Stomach (tissue), 4 donors: ENCODE results near the gene LTBP3.

Source experiments
- POLR2A ChIP-seq, 4 donors: fragments of 450-650 bp; IDR thresholded peaks; one replicate each; pipeline ENCODE4 v1.6.1; 2016; ENCODE audit warnings: antibody characterized with exemption in 4 of 4, control low read depth in 2 of 4, mild to moderate bottlenecking in 1 of 4, moderate library complexity in 1 of 4
- POLR2AphosphoS5 ChIP-seq, 3 donors: sonication (generic); formaldehyde crosslinking; IDR thresholded peaks; one replicate each; pipeline ENCODE4 v1.6.1; 2016; ENCODE audit warnings: antibody characterized with exemption in 3 of 3
- TF ChIP-seq, protein P1 (sequence below), 7 experiments: fragments of 450-650 bp in 4 of 7; fragments of 200-600 bp in 3 of 7; sonication (generic) in 3 of 7; IDR thresholded peaks; one replicate each; pipeline ENCODE4 v1.5.1; 2016 to 2019; ENCODE audit warnings: antibody characterized with exemption in 7 of 7, control low read depth in 2 of 7, mild to moderate bottlenecking in 1 of 7

DNA sequence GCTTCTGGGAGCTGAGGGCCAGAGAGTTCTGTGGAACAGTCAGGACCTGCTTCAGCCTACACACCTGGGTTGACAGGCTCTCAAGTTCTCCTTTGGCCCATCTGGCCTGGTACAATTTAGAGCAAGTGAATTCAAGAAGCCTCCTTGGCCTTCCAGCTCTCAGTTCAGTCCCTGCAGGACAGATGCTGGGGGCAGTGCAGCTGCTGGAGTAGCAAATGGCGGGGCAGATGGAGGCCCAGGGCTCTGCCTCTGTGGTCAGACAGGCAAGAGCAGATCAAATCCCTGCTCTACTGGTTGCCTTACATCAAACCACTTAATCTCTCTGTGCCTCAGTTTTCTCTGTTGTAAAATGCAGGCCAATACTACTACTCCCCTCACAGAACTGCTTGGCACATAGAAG is 46.1 kb upstream of the LTBP3 start:
- TF ChIP-seq, protein P1, sequence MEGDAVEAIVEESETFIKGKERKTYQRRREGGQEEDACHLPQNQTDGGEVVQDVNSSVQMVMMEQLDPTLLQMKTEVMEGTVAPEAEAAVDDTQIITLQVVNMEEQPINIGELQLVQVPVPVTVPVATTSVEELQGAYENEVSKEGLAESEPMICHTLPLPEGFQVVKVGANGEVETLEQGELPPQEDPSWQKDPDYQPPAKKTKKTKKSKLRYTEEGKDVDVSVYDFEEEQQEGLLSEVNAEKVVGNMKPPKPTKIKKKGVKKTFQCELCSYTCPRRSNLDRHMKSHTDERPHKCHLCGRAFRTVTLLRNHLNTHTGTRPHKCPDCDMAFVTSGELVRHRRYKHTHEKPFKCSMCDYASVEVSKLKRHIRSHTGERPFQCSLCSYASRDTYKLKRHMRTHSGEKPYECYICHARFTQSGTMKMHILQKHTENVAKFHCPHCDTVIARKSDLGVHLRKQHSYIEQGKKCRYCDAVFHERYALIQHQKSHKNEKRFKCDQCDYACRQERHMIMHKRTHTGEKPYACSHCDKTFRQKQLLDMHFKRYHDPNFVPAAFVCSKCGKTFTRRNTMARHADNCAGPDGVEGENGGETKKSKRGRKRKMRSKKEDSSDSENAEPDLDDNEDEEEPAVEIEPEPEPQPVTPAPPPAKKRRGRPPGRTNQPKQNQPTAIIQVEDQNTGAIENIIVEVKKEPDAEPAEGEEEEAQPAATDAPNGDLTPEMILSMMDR (IDR thresholded peaks at IDR 0.05), result no peak
- TF ChIP-seq POLR2AphosphoS5 (IDR thresholded peaks at IDR 0.05) (no peak), POLR2A (IDR thresholded peaks at IDR 0.05) (no peak)
